HCT116 (cell line): Measurements from ENCODE around the gene SMAGP. TPM values are rescaled to one million over a fixed set of nuclear protein-coding genes. Genes with fewer than 3 reads are reported as not detected.
A peak's percentile ranks its signal among the peaks of the same experiment; 100 is the strongest.

ENCODE experiments used
- ATAC-seq: fragments of 200-7000 bp; cut with Tn5 transposase; 2 replicates; pipeline ENCODE4 v1.9.1; 2020; ENCODE audit warnings: mild to moderate bottlenecking, moderate library complexity
- BruUV-seq: library from RNA; stranded (reverse); fragments of 400-500 nt; replicated peaks from 2 replicates; lab custom pipeline; 2021; lab: Mats Ljungman, UMichigan
- CTCF ChIA-PET: fragments of 300-600 bp; sonication (Branson Sonifier 250); formaldehyde crosslinking; loops from one replicate; lab custom pipeline; 2021; ENCODE audit warnings: antibody characterized with exemption; lab: Charles Lee
- POLR2A ChIA-PET: fragments of 300-600, 350-600 bp; sonication (Branson Sonifier 250); formaldehyde crosslinking; loops from one replicate; lab custom pipeline; 2021; ENCODE audit warnings: antibody characterized with exemption; lab: Charles Lee
- RAD21 ChIA-PET, 2 experiments: fragments of 300-600 bp; sonication (Branson Sonifier 250); formaldehyde crosslinking; loops; one replicate each; lab custom pipeline; 2023; ENCODE audit warnings: low total read pairs in 2 of 2; ENCODE audit not compliant: uncharacterized antibody in 2 of 2, unreplicated experiment in 2 of 2, low non-redundant PET in 1 of 2; lab: Charles Lee
- DNase-seq: peaks from one replicate; pipeline ENCODE4 v3.0.0-alpha.2; 2010; ENCODE audit warnings: low read depth, low spot score
- H2AFZ ChIP-seq: fragments of 200-600 bp; shearing (Covaris generic), sonication (generic); 2 replicates; pipeline ENCODE4 v1.6.1; 2017; ENCODE audit warnings: low read depth, mixed run types, mixed read lengths, antibody characterized with exemption, low read length; ENCODE audit not compliant: poor library complexity, severe bottlenecking
- H3K27ac ChIP-seq: 2 replicates; pipeline ENCODE4 v1.5.1; 2012; ENCODE audit warnings: low read depth, low read length
- H3K27me3 ChIP-seq: fragments of 200-600 bp; sonication (generic); 2 replicates; pipeline ENCODE4 v1.6.1; 2016; ENCODE audit warnings: mixed run types, low read length, mixed read lengths; ENCODE audit not compliant: insufficient read depth
- H3K36me3 ChIP-seq, 2 experiments: fragments of 200-500 bp in 1 of 2; fragments of 200-600 bp in 1 of 2; sonication (Bioruptor generic) in 1 of 2; sonication (generic) in 1 of 2; 2 replicates each; pipeline versions ENCODE4 v1.5.1 to v1.6.1; 2014 to 2016; ENCODE audit warnings: low read length in 2 of 2, inconsistent platforms in 1 of 2, mixed read lengths in 1 of 2, mixed run types in 1 of 2; ENCODE audit not compliant: insufficient read depth in 2 of 2, control insufficient read depth in 1 of 2
- H3K4me1 ChIP-seq, 2 experiments: fragments of 200-600 bp in 1 of 2; sonication (generic) in 1 of 2; 2 replicates each; pipeline versions ENCODE4 v1.5.1 to v1.6.1; 2012 to 2017; ENCODE audit warnings: low read length in 2 of 2, inconsistent platforms in 1 of 2, mild to moderate bottlenecking in 1 of 2, mixed read lengths in 1 of 2, mixed run types in 1 of 2, moderate library complexity in 1 of 2; ENCODE audit not compliant: insufficient read depth in 2 of 2, control insufficient read depth in 1 of 2
- H3K4me2 ChIP-seq: fragments of 200-600 bp; sonication (generic); 2 replicates; pipeline ENCODE4 v1.6.1; 2017; ENCODE audit warnings: mixed run types, low read length, mixed read lengths
- H3K4me3 ChIP-seq, 2 experiments: fragments of 200-600 bp in 1 of 2; sonication (generic) in 1 of 2; replicated peaks in 1 of 2; 2 replicates each; pipeline ENCODE4 v1.5.1; 2011 to 2016; ENCODE audit warnings: low read length in 2 of 2, control low read depth in 1 of 2, low read depth in 1 of 2, mild to moderate bottlenecking in 1 of 2, mixed read lengths in 1 of 2, mixed run types in 1 of 2
- H3K79me2 ChIP-seq: fragments of 200-600 bp; sonication (generic); 2 replicates; pipeline ENCODE4 v1.6.1; 2017; ENCODE audit warnings: mild to moderate bottlenecking, mixed run types, low read length, moderate library complexity, mixed read lengths; ENCODE audit not compliant: insufficient read depth
- H3K9ac ChIP-seq: fragments of 200-600 bp; sonication (generic); 2 replicates; pipeline ENCODE4 v1.6.1; 2016; ENCODE audit warnings: low read length, mixed read lengths
- H3K9me2 ChIP-seq: fragments of 200-600 bp; sonication (generic), shearing (Covaris generic); 2 replicates; pipeline ENCODE4 v1.6.1; 2017; ENCODE audit warnings: mixed run types, mild to moderate bottlenecking, moderate library complexity; ENCODE audit not compliant: insufficient read depth
- H3K9me3 ChIP-seq, 2 experiments: fragments of 200-500 bp in 1 of 2; fragments of 200-600 bp in 1 of 2; sonication (Bioruptor generic) in 1 of 2; sonication (generic) in 1 of 2; 2 replicates each; pipeline ENCODE4 v1.6.1; 2014 to 2017; ENCODE audit warnings: low read length in 2 of 2, mixed read lengths in 2 of 2, inconsistent platforms in 1 of 2, low read depth in 1 of 2, mild to moderate bottlenecking in 1 of 2, mixed run types in 1 of 2, moderate library complexity in 1 of 2; ENCODE audit not compliant: control insufficient read depth in 1 of 2, insufficient read depth in 1 of 2
- H4K20me1 ChIP-seq: fragments of 200-600 bp; sonication (generic), shearing (Covaris generic); 2 replicates; pipeline ENCODE4 v1.6.1; 2017; ENCODE audit warnings: mixed run types, mild to moderate bottlenecking, moderate library complexity; ENCODE audit not compliant: insufficient read depth
- CBX3 ChIP-seq: IDR thresholded peaks from 2 replicates; pipeline ENCODE4 v1.6.1; 2012; ENCODE audit warnings: low read depth
- CEBPB ChIP-seq: IDR thresholded peaks from 2 replicates; pipeline ENCODE4 v1.6.1; 2012; ENCODE audit warnings: low read depth
- ELF1 ChIP-seq: IDR thresholded peaks from 2 replicates; pipeline ENCODE4 v1.6.1; 2012; ENCODE audit warnings: low read depth, borderline replicate concordance
- EZH2 ChIP-seq: fragments of 200-600 bp; sonication (generic); IDR thresholded peaks from 2 replicates; pipeline ENCODE4 v1.6.1; 2017; ENCODE audit warnings: antibody characterized with exemption, mixed run types
- SIN3A ChIP-seq: IDR thresholded peaks from 2 replicates; pipeline ENCODE4 v1.6.1; 2012; ENCODE audit warnings: low read depth
- SP1 ChIP-seq: IDR thresholded peaks from 2 replicates; pipeline ENCODE4 v1.6.1; 2012; ENCODE audit warnings: low read depth
- ZFX ChIP-seq: fragments of 450-650 bp; IDR thresholded peaks from 2 replicates; pipeline ENCODE4 v1.6.1; 2017
- intact Hi-C: fragments of 100-400 bp; cut with micrococcal nuclease; formaldehyde crosslinking; loops from 2 replicates; pipeline ENCODE4 v1.10.0; 2022
- total RNA-seq: library from RNA; stranded (reverse); gene quantifications from one replicate; pipeline ENCODE4 v1.2.1, GENCODE V29; 2021; ENCODE audit not compliant: unreplicated experiment
- TF ChIP-seq, protein P1 (sequence below): IDR thresholded peaks from 2 replicates; pipeline ENCODE4 v1.6.1; 2012

The SMAGP gene
- total RNA-seq, 1 experiment from 2014 or later: 39.9 TPM

DNA sequence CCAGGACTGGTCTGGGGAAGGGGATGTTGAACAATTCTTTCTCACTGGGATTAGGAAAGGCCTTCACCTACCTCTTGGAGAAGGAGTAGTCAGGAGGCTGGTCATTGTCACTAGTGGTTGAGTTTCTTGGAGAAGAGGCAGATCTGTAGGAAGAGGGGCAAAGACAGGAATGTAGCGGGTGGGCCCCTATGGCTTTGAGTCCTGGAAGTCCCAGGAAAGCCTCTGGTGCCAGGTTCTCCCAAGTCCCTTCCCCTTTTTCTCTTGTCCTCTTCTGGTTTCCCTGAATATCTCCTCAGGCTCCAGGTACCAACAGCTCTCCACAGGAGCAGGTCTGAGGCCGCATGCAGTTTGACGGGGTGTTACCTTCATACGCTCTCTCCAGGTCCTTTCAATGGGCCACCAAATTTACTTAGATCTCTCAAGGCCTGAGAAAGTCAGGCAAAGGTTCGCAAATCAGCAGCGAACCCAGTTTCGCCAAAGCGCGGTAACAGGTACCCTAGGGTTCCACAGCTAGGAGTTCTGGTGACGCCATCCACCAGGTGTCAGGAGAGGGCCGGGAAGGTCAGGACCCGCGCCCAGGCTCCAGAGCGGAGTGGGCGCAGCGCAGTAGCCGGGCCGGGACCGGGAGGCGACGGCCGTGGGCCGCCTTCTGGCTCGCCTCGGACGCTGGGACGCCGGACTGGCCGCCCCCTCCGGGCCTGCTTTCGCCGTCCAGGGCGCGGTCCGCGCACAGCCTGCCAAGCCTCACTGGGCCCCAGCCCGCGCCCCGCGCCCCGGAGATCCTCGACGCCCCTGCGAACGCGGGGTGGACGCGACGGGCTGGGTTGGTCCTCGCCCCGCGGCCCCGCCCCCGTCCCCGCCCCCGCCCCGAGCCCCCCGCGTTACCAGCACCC lies 795 bp downstream of the SMAGP start (continued):
- peak; percentile 56; the same call in 1 of the 2 replicates for TF ChIP-seq CBX3
- TF ChIP-seq SP1: no peak; the same call in 1 of the 2 replicates
- TF ChIP-seq SIN3A: no peak
- TF ChIP-seq CEBPB: no peak
- TF ChIP-seq ZFX: no peak
- no peak for TF ChIP-seq EZH2
- TF ChIP-seq ELF1: no peak

DNA sequence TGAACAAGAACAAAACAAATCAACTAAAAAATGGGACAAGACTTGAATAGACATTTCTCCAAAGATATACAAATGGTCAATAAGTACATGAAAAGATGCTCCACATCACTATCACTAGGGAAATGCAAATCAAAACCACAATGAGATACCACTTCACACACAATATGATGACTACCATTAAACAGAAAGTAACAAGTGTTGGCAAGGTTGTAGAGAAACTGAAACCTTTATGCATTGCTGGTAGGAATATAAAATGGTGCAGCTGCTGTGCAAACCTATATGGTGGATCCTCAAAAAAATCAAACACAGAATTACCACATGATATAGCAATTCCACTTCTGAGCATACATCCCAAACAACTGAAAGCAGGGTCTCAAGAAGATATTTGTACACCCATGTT lies 5.2 kb downstream of the SMAGP start:
- ChIA-PET POLR2A (no interaction called here), RAD21 (no interaction called here), CTCF (interaction anchor here (0.7 kb wide), 1 partner anchor 12 kb away, joined by 3 read pairs; no protein-coding TSS in a partner anchor)
- Histone ChIP-seq H3K79me2 (peaks cover 64% of the 10 kb centered on the region), H3K27me3 (no peaks in the 10 kb centered on the region), H3K9me3 (no peaks in the 10 kb centered on the region), H2AFZ (no peak overlapping the region), H3K4me2 (no peak overlapping the region), H3K9me2 (no peaks in the 10 kb centered on the region), H3K4me3 (no peak overlapping the region), H3K27ac (no peak overlapping the region), H4K20me1 (no peaks in the 10 kb centered on the region), H3K9ac (no peak overlapping the region), H3K4me1 (peaks cover 20 to 41% of the 10 kb centered on the region in 2 experiments), H3K36me3 (peaks cover 0 to 6% of the 10 kb centered on the region in 2 experiments; a peak in 1 of 4 replicates)
- ATAC-seq: no peak
- intact Hi-C loops: loop anchor here (10.0 kb wide), 1 partner anchor 500 kb away; the partner anchor contains the start of gene ATF1
- no peak for DNase-seq
- TF ChIP-seq ELF1 (no peak), CEBPB (no peak)
- TF ChIP-seq, protein P1, sequence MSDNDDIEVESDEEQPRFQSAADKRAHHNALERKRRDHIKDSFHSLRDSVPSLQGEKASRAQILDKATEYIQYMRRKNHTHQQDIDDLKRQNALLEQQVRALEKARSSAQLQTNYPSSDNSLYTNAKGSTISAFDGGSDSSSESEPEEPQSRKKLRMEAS: no peak
- BruUV-seq: no TSS peak
